Measurements from ENCODE around the gene RTBDN.

RTBDN gene

DNA sequence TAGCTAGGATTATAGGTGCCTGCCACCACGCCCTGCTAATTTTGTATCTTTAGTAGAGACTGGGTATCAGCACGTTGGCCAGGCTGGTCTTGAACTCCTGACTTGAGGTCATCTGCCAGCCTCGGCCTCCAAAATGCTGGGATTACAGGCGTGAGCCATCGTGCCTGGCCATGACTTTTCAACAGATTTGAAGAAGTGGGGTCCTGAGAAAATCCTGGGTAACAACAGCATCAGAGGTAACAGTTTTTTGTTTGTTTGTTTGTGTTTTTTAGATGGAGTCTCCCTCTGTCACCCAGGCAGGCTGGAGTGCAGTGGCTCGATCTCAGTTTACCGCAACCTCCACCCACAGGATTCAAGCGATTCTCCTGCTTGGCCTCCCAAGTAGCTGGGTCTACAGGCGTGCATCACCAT lies 39.4 kb downstream of the RTBDN start:
- Mint-ChIP-seq H3K4me3 (peak overlapping the region; percentile 82), H3K36me3 (ENCODE audit: low read depth) (peaks cover 11% of the 10 kb centered on the region), H3K4me1 (ENCODE audit: low read depth) (peaks cover 34% of the 10 kb centered on the region), H3K27me3 (ENCODE audit: low read depth) (no peaks in the 10 kb centered on the region), H3K27ac (peak overlapping the region; percentile 97), H3K9me3 (no peaks in the 10 kb centered on the region)

GRCh38 chr19:12794196-12794941 lies 40.0 kb downstream of the RTBDN start:
- Mint-ChIP-seq H3K4me3 (peak overlapping the region; percentile 82), H3K27ac (peak overlapping the region; percentile 97), H3K4me1 (ENCODE audit: low read depth) (peaks cover 30% of the 10 kb centered on the region), H3K36me3 (ENCODE audit: low read depth) (peaks cover 11% of the 10 kb centered on the region), H3K9me3 (no peaks in the 10 kb centered on the region), H3K27me3 (ENCODE audit: low read depth) (no peaks in the 10 kb centered on the region)

DNA sequence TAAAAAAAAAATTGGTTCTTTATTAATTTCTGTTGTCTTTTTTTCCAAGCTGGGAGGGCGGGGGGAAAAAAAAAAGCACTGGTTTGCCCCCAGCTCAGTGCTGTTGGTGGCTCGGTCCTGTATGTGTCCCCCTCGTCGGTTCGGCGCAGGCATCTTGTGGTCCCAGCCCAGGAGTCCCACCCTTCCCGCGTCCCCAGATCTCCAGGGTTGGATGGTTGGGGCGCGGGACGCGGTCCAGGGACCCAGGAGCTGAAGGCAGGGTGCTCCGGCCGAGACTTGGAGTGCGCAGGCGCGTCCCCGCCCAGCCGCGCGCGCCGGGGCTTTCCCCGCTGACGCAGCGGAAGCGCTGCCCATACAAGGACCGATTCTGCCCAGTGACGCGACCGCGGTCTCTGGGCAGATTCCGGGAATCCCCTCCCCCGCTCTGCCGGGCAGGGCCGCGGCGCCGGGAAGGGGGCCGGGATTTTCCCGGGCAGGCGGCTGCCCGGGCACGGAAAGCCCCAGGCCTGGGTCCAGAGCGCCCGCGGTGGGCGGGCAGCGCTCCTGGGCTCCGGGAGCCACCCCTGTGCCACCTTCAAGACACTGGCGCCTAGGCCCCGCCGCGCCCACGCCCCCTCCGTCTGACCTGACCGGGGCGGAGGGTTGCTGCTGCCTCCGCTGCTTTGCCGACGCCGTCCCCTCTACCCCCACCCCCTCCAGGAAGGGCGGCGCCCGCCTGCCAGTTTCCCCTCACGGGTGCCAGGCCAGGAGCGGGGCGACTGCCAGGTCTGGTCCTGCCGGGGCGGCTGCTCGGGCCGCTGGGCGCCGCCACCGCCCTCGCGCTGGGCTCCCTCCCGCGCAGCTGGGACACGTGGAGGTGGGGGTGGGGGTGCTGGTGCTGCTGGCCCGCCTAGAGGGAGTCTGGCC lies 40.8 kb downstream of the RTBDN start:
- H3K4me3 Mint-ChIP-seq: peak overlapping the region; percentile 95

DNA sequence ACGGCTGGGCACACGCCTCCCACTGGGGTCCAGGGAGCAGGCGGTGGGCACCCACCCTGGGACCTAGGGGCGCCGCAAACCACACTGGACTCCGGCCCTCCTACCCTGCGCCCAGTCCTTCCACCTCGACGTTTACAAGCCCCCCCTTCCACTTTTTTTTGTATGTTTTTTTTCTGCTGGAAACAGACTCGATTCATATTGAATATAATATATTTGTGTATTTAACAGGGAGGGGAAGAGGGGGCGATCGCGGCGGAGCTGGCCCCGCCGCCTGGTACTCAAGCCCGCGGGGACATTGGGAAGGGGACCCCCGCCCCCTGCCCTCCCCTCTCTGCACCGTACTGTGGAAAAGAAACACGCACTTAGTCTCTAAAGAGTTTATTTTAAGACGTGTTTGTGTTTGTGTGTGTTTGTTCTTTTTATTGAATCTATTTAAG lies 41.5 kb downstream of the RTBDN start:
- Mint-ChIP-seq H3K4me3 (peak overlapping the region; percentile 95), H3K27me3 (ENCODE audit: low read depth) (no peaks in the 10 kb centered on the region), H3K27ac (peak overlapping the region; percentile 99), H3K4me1 (ENCODE audit: low read depth) (peaks cover 38% of the 10 kb centered on the region), H3K36me3 (ENCODE audit: low read depth) (peaks cover 9% of the 10 kb centered on the region), H3K9me3 (no peaks in the 10 kb centered on the region)

More for the DNA sequence above, 40.8 kb downstream of the RTBDN start:
- Mint-ChIP-seq H3K36me3 (ENCODE audit: low read depth) (peaks cover 9% of the 10 kb centered on the region), H3K27me3 (ENCODE audit: low read depth) (no peaks in the 10 kb centered on the region), H3K9me3 (no peaks in the 10 kb centered on the region), H3K4me1 (ENCODE audit: low read depth) (peaks cover 36% of the 10 kb centered on the region), H3K27ac (peak overlapping the region; percentile 99)

DNA sequence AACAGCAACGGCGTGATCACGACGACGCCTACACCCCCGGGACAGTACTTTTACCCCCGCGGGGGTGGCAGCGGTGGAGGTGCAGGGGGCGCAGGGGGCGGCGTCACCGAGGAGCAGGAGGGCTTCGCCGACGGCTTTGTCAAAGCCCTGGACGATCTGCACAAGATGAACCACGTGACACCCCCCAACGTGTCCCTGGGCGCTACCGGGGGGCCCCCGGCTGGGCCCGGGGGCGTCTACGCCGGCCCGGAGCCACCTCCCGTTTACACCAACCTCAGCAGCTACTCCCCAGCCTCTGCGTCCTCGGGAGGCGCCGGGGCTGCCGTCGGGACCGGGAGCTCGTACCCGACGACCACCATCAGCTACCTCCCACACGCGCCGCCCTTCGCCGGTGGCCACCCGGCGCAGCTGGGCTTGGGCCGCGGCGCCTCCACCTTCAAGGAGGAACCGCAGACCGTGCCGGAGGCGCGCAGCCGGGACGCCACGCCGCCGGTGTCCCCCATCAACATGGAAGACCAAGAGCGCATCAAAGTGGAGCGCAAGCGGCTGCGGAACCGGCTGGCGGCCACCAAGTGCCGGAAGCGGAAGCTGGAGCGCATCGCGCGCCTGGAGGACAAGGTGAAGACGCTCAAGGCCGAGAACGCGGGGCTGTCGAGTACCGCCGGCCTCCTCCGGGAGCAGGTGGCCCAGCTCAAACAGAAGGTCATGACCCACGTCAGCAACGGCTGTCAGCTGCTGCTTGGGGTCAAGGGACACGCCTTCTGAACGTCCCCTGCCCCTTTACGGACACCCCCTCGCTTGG lies 42.1 kb downstream of the RTBDN start:
- peak overlapping the region; percentile 95 for H3K4me3 Mint-ChIP-seq
- peaks cover 38% of the 10 kb centered on the region for H3K4me1 Mint-ChIP-seq (ENCODE audit: low read depth)

DNA sequence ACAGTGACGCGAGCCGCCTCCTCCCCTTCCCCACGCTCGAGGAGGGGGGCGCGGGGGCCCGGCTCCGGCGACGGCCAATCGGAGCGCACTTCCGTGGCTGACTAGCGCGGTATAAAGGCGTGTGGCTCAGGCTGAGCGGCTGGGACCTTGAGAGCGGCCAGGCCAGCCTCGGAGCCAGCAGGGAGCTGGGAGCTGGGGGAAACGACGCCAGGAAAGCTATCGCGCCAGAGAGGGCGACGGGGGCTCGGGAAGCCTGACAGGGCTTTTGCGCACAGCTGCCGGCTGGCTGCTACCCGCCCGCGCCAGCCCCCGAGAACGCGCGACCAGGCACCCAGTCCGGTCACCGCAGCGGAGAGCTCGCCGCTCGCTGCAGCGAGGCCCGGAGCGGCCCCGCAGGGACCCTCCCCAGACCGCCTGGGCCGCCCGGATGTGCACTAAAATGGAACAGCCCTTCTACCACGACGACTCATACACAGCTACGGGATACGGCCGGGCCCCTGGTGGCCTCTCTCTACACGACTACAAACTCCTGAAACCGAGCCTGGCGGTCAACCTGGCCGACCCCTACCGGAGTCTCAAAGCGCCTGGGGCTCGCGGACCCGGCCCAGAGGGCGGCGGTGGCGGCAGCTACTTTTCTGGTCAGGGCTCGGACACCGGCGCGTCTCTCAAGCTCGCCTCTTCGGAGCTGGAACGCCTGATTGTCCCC lies 42.9 kb downstream of the RTBDN start, which contains the start of gene JUNB:
Gene JUNB (plus strand): TSS at position 142 of the 706 bp plus-strand sequence. CDS start 286 bp downstream, at position 428.
- peak within 1 kb of the TSS; percentile 95 for H3K4me3 Mint-ChIP-seq
- no peaks in the 10 kb centered on the region for H3K9me3 Mint-ChIP-seq
- peaks cover 36% of the 10 kb centered on the region for H3K4me1 Mint-ChIP-seq (ENCODE audit: low read depth)
- H3K27ac Mint-ChIP-seq: peak within 1 kb of the TSS; percentile 99
- H3K36me3 Mint-ChIP-seq (ENCODE audit: low read depth): peaks cover 7% of the 10 kb centered on the region
- no peaks in the 10 kb centered on the region for H3K27me3 Mint-ChIP-seq (ENCODE audit: low read depth)

More for the DNA sequence above, 42.1 kb downstream of the RTBDN start:
- Mint-ChIP-seq H3K27ac (peak overlapping the region; percentile 99), H3K27me3 (ENCODE audit: low read depth) (no peaks in the 10 kb centered on the region), H3K9me3 (no peaks in the 10 kb centered on the region), H3K36me3 (ENCODE audit: low read depth) (peaks cover 9% of the 10 kb centered on the region)

GRCh38 chr19:12790628-12791344 lies 43.6 kb downstream of the RTBDN start:
- Mint-ChIP-seq H3K4me3 (peak overlapping the region; percentile 95), H3K36me3 (ENCODE audit: low read depth) (peaks cover 7% of the 10 kb centered on the region), H3K27me3 (ENCODE audit: low read depth) (no peaks in the 10 kb centered on the region), H3K4me1 (ENCODE audit: low read depth) (peaks cover 29% of the 10 kb centered on the region), H3K9me3 (no peaks in the 10 kb centered on the region), H3K27ac (peak overlapping the region; percentile 98)

- H3K4me1 Mint-ChIP-seq (ENCODE audit: low read depth): peaks cover 27% of the 10 kb centered on the region
- peaks cover 7% of the 10 kb centered on the region for H3K36me3 Mint-ChIP-seq (ENCODE audit: low read depth)
- peak overlapping the region; percentile 98 for H3K27ac Mint-ChIP-seq
- H3K27me3 Mint-ChIP-seq (ENCODE audit: low read depth): no peaks in the 10 kb centered on the region
- H3K9me3 Mint-ChIP-seq: no peaks in the 10 kb centered on the region
- peak overlapping the region; percentile 95 for H3K4me3 Mint-ChIP-seq
Observed at GRCh38 chr19:12789904-12790619, 44.3 kb downstream of the RTBDN start.

DNA sequence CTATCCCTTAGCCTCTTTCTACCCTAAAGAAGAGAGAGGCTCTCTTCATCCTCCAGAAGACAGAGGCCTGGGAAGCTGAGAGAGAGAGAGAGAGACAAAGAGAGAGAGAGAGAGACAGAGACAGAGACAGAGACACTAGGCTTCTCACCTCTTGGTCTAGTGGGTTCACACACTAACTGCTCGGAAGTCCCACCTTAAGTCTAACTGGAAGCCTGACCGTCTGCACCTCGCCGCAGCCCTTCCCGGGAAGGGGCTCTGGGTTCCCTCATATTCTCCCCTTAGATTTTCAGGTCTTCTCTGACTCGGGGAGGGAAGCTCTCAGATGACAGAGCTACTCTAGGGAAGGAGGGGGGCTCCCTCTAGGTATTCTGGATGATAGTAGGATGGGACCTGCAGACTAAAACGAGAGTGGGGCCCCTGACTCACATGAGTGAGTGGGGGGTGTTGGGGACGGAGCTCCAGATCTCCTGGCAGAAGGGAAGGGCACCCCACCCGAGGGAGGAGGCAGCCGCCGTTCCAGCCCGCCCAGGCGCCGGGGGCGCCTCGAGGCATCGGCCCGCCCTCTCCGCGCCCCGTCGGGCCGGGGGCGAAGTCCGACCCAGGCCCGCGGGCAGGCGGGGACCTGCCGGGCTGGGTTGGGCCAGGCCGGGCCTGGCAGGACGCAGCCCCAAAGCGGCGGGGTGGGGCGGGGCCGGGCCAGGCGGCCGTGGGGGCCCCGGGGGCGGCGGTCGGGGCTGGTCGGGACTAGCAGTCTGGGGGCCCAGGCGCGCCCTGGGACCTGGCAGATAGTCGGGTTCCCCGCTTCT lies 45.1 kb downstream of the RTBDN start:
- H3K27me3 Mint-ChIP-seq (ENCODE audit: low read depth): no peaks in the 10 kb centered on the region
- H3K27ac Mint-ChIP-seq: peak overlapping the region; percentile 95
- peak overlapping the region; percentile 95 for H3K4me3 Mint-ChIP-seq
- peaks cover 7% of the 10 kb centered on the region for H3K36me3 Mint-ChIP-seq (ENCODE audit: low read depth)
- H3K4me1 Mint-ChIP-seq (ENCODE audit: low read depth): peaks cover 21% of the 10 kb centered on the region
- no peaks in the 10 kb centered on the region for H3K9me3 Mint-ChIP-seq

GRCh38 chr19:12788682-12789097 lies 45.7 kb downstream of the RTBDN start:
- Mint-ChIP-seq H3K27me3 (ENCODE audit: low read depth) (no peaks in the 10 kb centered on the region), H3K36me3 (ENCODE audit: low read depth) (peaks cover 4% of the 10 kb centered on the region), H3K4me3 (peak overlapping the region; percentile 91), H3K4me1 (ENCODE audit: low read depth) (peaks cover 18% of the 10 kb centered on the region), H3K27ac (peak overlapping the region; percentile 95), H3K9me3 (no peaks in the 10 kb centered on the region)

GRCh38 chr19:12788042-12788681 lies 46.2 kb downstream of the RTBDN start:
- Mint-ChIP-seq H3K27me3 (ENCODE audit: low read depth) (no peaks in the 10 kb centered on the region), H3K4me1 (ENCODE audit: low read depth) (peaks cover 22% of the 10 kb centered on the region), H3K9me3 (no peaks in the 10 kb centered on the region), H3K36me3 (ENCODE audit: low read depth) (peaks cover 2% of the 10 kb centered on the region), H3K27ac (peak overlapping the region; percentile 50), H3K4me3 (peak overlapping the region; percentile 11)

DNA sequence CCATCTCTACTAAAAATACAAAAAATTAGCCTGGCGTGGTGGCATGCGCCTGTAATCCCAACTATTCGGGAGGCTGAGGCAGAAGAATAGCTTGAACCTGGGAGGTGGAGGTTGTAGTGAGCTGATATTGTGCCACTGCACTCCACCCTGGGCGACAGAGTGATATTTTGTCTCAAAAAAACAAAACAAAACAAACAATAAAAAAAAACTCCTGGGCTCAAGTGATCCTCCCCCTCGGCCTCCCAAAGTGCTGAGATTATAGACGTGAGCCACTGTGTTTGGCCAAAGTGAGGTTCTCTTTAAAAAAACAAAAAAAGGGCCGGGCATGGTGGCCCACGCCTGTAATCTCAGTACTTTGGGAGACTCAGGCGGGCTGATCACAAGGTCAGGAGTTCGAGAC lies 46.9 kb downstream of the RTBDN start:
- no peak overlapping the region for H3K4me3 Mint-ChIP-seq
- peaks cover 22% of the 10 kb centered on the region for H3K4me1 Mint-ChIP-seq (ENCODE audit: low read depth)
- peak overlapping the region; percentile 29 for H3K27ac Mint-ChIP-seq
- no peaks in the 10 kb centered on the region for H3K27me3 Mint-ChIP-seq (ENCODE audit: low read depth)
- H3K9me3 Mint-ChIP-seq: no peaks in the 10 kb centered on the region
- no peaks in the 10 kb centered on the region for H3K36me3 Mint-ChIP-seq (ENCODE audit: low read depth)

Data from T-helper 1 cell treated with Interleukin-12 subunit alpha and Interleukin-12 subunit beta and Interleukin-4 antibody, amounts not matched to agents 30 μg/mL and 1 μg/mL, for 36 hours (primary cell).